A673 (cell line): ENCODE measurements around the gene SFTPA2.

Experiments
- EZH2 ChIP-seq: fragments of 200-600 bp; sonication (generic); IDR thresholded peaks from 2 replicates; pipeline ENCODE4 v1.6.1; 2017; ENCODE audit warnings: borderline replicate concordance, low read depth, mild to moderate bottlenecking, mixed read lengths, antibody characterized with exemption, low read length; ENCODE audit not compliant: poor library complexity, severe bottlenecking
- TF ChIP-seq, protein P1 (sequence below): fragments of 300-800, 200-600 bp; sonication (generic); conservative IDR thresholded peaks from 2 replicates; pipeline ENCODE4 v1.5.1; 2017; ENCODE audit warnings: low read depth, mild to moderate bottlenecking, antibody characterized with exemption, low read length, moderate library complexity, mixed read lengths

DNA sequence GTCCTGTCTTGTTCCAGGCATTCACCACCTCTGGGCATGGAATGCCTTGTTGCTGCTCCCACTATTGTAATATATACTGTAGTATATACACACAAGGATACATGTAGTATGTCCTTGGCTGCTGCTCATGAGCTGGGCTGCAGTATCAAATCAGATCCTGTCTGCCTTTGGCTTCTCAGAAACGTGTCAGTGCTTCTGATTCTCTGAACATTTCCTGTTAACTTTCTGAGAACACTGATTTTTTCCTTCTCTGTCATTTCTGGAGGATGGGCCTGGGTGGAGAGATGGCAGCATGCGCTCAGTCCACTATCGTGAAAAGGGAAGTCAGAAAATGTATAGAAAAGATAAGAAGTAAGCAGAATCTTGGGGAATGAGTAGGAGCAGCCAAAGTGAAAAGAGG lies 12.2 kb downstream of the SFTPA2 start:
- TF ChIP-seq, protein P1, sequence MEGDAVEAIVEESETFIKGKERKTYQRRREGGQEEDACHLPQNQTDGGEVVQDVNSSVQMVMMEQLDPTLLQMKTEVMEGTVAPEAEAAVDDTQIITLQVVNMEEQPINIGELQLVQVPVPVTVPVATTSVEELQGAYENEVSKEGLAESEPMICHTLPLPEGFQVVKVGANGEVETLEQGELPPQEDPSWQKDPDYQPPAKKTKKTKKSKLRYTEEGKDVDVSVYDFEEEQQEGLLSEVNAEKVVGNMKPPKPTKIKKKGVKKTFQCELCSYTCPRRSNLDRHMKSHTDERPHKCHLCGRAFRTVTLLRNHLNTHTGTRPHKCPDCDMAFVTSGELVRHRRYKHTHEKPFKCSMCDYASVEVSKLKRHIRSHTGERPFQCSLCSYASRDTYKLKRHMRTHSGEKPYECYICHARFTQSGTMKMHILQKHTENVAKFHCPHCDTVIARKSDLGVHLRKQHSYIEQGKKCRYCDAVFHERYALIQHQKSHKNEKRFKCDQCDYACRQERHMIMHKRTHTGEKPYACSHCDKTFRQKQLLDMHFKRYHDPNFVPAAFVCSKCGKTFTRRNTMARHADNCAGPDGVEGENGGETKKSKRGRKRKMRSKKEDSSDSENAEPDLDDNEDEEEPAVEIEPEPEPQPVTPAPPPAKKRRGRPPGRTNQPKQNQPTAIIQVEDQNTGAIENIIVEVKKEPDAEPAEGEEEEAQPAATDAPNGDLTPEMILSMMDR: no peak
- no peak for TF ChIP-seq EZH2
